AG04449 (cell line): ENCODE results near the gene CEACAM8.
"Not testable (repeated sequence)": the region's sequence is repeated elsewhere in the genome, so short reads cannot be mapped to it uniquely, and the experiment has no call there.

Experiments
- CTCF ChIA-PET: fragments of 350-600 bp; formaldehyde crosslinking; extraction: SDS; loops from one replicate; lab custom pipeline; 2021; ENCODE audit warnings: antibody characterized with exemption; lab: Yijun Ruan, JAX
- POLR2A ChIA-PET: fragments of 400-600, 350-600 bp; formaldehyde crosslinking; extraction: SDS; loops from one replicate; lab custom pipeline; 2020; ENCODE audit warnings: antibody characterized with exemption, inconsistent platforms; lab: Yijun Ruan, JAX
- DNase-seq: peaks from one replicate; pipeline ENCODE4 v3.0.0-alpha.2; 2010; ENCODE audit warnings: low read depth, low spot score
- H3K4me3 ChIP-seq: 2 replicates; pipeline ENCODE4 v1.5.1; 2011; ENCODE audit warnings: low read depth, mild to moderate bottlenecking, control low read depth, low read length
- TF ChIP-seq, protein P1 (sequence below): IDR thresholded peaks from one replicate; pipeline ENCODE4 v1.5.1; 2011; ENCODE audit warnings: mild to moderate bottlenecking, moderate library complexity, low read length, control low read depth, inconsistent platforms; ENCODE audit not compliant: insufficient read depth; ENCODE audit errors: missing control alignments

The CEACAM8 gene

DNA sequence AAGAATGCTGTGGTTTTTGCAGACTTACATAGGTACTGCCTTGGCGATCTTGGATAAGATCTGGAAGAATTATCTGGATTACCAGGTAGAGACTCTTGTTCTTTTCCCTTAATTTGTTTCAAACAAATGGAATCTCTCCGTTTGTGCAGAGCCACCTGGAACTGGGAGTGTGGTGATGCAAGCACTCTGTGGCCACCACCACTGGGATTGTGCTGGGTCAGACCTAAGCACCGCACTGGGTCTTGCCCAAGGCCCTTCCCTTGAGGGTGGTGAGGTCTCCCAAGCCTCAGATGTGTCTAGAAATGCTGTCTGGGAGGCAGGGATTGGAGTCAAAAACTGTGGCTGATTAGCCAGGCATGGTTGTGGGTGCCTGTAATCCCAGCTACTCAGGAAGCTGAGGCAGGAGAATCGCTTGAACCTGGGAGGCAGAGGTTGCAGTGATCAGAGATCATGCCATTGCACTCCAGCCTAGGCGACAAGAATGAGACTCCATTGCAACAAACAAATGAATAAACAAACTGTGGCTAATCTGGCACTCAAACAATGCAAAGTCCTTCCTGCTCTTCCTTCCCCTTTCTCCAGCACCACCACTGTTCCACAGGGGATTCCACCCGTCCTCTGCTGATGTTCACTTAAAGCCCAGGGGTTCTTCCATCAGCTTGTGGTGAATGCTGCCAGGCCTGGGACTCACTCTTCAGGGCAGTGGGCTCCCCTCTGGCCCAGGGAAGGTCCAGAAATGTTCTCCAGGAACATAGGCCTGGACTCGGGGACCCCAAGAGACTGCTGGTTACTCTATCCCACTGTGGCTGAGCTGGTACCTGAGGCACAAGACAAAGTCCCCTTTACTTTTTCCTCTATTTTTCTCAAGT, 55.6 kb downstream of the CEACAM8 start:
- DNase-seq = no peak
- ChIA-PET POLR2A (no interaction called here), CTCF (interaction anchor here (0.6 kb wide), 1 partner anchor 13 kb away, joined by 3 read pairs; no protein-coding TSS in a partner anchor)
- no peak overlapping the region for H3K4me3 ChIP-seq
- TF ChIP-seq, protein P1, sequence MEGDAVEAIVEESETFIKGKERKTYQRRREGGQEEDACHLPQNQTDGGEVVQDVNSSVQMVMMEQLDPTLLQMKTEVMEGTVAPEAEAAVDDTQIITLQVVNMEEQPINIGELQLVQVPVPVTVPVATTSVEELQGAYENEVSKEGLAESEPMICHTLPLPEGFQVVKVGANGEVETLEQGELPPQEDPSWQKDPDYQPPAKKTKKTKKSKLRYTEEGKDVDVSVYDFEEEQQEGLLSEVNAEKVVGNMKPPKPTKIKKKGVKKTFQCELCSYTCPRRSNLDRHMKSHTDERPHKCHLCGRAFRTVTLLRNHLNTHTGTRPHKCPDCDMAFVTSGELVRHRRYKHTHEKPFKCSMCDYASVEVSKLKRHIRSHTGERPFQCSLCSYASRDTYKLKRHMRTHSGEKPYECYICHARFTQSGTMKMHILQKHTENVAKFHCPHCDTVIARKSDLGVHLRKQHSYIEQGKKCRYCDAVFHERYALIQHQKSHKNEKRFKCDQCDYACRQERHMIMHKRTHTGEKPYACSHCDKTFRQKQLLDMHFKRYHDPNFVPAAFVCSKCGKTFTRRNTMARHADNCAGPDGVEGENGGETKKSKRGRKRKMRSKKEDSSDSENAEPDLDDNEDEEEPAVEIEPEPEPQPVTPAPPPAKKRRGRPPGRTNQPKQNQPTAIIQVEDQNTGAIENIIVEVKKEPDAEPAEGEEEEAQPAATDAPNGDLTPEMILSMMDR = no peak

DNA sequence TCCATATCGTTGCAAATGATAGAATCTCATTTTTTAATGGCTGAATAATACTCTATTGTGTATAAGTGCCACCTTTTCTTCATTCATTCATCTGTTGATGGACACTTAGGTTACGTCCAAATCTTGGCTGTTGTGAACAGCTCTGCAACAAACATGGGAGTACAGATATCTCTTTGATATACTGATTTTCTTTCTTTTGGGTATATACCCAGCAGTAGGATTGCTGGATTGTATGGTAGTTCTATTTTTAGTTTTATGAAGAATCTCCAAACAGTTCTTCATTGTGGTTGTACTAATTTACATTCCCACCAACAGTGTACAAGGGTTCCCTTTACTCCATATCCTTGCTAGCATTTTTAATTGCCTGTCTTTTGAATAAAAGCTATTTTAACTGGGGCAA, 59.4 kb downstream of the CEACAM8 start:
- POLR2A ChIA-PET, H3K4me3 ChIP-seq, DNase-seq: not testable (repeated sequence)
- CTCF ChIA-PET = interaction anchor here (0.9 to 9.3 kb wide), 4 partner anchors 9 to 94 kb away, joined by 3 to 49 read pairs (median 11); partner anchors contain the start of gene CXCL17

DNA sequence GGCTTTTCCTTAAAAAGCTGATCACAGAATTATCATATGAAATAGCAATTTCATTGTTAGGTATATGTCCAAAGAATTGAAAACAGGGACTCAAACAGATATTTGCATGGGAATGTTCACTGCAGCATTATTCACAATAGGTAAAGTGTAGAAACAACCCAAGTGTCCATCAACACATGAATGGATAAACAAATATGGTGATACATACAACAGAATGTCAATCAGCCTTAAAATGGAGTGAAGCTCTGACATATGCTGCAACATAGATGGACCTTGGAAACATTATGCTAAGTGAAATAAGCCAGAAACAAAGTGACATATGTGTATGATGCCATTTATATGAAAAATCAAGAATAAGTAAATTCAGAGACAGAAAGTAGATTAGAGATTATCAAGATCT, 60.3 kb downstream of the CEACAM8 start:
- H3K4me3 ChIP-seq = no peak overlapping the region
- DNase-seq = no peak
- ChIA-PET CTCF (interaction anchor here (3.9 to 9.3 kb wide), 2 partner anchors 84 to 93 kb away, joined by 19 to 49 read pairs; partner anchors contain the start of gene CXCL17), POLR2A (no interaction called here)
- TF ChIP-seq, protein P1 = no peak

DNA sequence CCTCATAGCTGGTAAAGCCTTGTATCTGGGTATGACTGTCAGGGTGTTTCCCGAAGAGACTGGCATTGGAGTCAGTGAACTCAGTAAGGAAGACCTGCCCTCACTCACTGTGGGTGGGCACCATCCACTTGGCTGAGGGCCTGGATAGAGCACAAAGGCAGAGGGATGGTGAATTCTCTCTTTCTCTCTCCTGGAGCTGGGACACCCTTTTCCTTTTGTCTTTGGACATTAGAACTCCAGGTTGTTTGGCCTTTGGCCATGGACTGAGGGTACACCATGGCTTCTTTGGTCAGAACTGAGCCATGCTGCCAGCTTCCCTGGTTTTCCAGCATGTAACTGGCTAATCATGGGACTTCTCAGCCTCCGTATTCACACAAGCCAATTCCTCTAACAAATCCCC, 61.8 kb downstream of the CEACAM8 start:
- H3K4me3 ChIP-seq = no peak overlapping the region
- TF ChIP-seq, protein P1 = no peak
- ChIA-PET CTCF (interaction anchor here (0.9 to 9.3 kb wide), 6 partner anchors 9 to 94 kb away, joined by 3 to 170 read pairs (median 4); partner anchors contain the start of gene CXCL17), POLR2A (no interaction called here)
- no peak for DNase-seq

DNA sequence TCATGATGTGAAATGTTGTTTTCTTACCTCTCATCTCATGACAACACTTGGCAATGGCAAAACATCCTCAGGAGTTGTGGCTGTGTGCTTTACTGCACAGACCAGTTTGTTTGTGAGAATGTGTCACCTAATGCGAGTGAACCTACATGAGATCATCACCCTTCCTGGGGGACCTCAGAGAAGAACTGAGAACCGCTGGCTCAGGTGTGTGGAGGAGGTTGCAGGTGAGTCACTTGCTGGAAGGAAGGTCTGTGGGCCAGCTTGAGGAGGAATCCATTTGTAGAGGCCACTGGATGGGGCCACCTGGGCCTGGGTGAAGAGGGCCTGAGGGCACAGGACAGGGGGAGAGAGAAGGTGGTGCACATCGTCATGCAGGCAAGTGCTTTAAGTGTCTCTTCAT, 63.4 kb downstream of the CEACAM8 start:
- TF ChIP-seq, protein P1 = no peak

More for the DNA sequence above, 63.4 kb downstream of the CEACAM8 start:
- CTCF ChIA-PET = interaction anchor here (0.7 to 9.3 kb wide), 11 partner anchors 14 to 93 kb away, joined by 3 to 170 read pairs (median 4); partner anchors contain the start of gene CXCL17
- no peak overlapping the region for H3K4me3 ChIP-seq
- POLR2A ChIA-PET = no interaction called here
- DNase-seq = no peak
